Ascending aorta (tissue), 2 donors: Measurements from ENCODE around the gene MEGF11. TPM values are rescaled to one million over a fixed set of nuclear protein-coding genes. Genes with fewer than 3 reads are reported as not detected.

Experiments used
- DNase-seq, 2 donors: peaks; one replicate each; pipeline ENCODE4 v3.0.0-alpha.2; 2019; ENCODE audit warnings: low spot score in 2 of 2
- H3K27ac ChIP-seq, 2 donors: fragments of 200-600 bp; sonication (generic); one replicate each; pipeline ENCODE4 v1.5.1; 2016 to 2017; ENCODE audit warnings: mild to moderate bottlenecking in 1 of 2
- H3K27me3 ChIP-seq: fragments of 200-600 bp; sonication (generic); one replicate; pipeline ENCODE4 v1.5.1; 2017
- H3K36me3 ChIP-seq, 2 donors: fragments of 200-600 bp; sonication (generic); one replicate each; pipeline ENCODE4 v1.5.1; 2016
- H3K4me1 ChIP-seq, 2 donors: fragments of 200-600 bp; sonication (generic); one replicate each; pipeline ENCODE4 v1.5.1; 2016 to 2017; ENCODE audit warnings: mild to moderate bottlenecking in 1 of 2
- H3K4me3 ChIP-seq, 2 donors: fragments of 200-600 bp; sonication (generic); one replicate each; pipeline ENCODE4 v1.5.1; 2016 to 2017; ENCODE audit warnings: mild to moderate bottlenecking in 1 of 2
- H3K9me3 ChIP-seq, 2 donors: fragments of 200-600 bp; sonication (generic); one replicate each; pipeline ENCODE4 v1.5.1; 2016
- CTCF ChIP-seq, 3 experiments: fragments of 200-600 bp in 2 of 3; fragments of 450-650 bp in 1 of 3; sonication (generic) in 2 of 3; IDR thresholded peaks; one replicate each; pipeline ENCODE4 v1.5.1; 2016 to 2019; ENCODE audit warnings: antibody characterized with exemption in 3 of 3, mild to moderate bottlenecking in 1 of 3, moderate library complexity in 1 of 3
- intact Hi-C: fragments of 100-400 bp; cut with DNase I; formaldehyde crosslinking; loops from one replicate; pipeline ENCODE4 v1.15.1; 2023
- total RNA-seq: library from RNA; depleted of rRNA; stranded (reverse); fragments of >200 nt; gene quantifications from one replicate; pipeline ENCODE4 v1.1.0, GENCODE V29; 2016

MEGF11 gene
- total RNA-seq, 1 donor from 2014 or later: not detected

DNA sequence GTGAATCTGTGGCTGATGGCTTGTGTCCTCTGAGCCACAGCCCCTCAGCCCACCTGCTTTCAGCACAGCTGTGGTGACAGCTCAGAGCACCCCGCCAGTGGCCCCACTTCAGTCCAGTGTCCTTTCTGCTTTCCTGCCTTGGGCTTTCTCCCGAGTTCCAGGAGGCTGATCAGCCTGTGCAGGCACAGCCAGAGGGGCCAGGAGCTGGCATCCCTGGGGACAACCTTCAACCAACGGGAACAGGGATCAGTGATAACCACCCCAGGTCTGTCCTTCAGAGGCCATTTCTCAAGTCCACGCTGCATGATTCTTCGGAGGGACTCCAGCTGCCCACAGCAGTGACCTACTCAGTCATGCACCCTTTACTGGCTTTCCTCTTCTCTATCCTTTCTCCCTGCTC lies 217.6 kb downstream of the MEGF11 start:
- Histone ChIP-seq H3K27ac (no peak overlapping the region), H3K4me3 (no peak overlapping the region), H3K27me3 (no peaks in the 10 kb centered on the region), H3K4me1 (no peaks in the 10 kb centered on the region), H3K36me3 (no peaks in the 10 kb centered on the region), H3K9me3 (peaks cover 0 to 6% of the 10 kb centered on the region in 2 donors)
- no peak for DNase-seq
- intact Hi-C loops: no loop called here
- TF ChIP-seq CTCF (IDR thresholded peaks at IDR 0.05): no peak

DNA sequence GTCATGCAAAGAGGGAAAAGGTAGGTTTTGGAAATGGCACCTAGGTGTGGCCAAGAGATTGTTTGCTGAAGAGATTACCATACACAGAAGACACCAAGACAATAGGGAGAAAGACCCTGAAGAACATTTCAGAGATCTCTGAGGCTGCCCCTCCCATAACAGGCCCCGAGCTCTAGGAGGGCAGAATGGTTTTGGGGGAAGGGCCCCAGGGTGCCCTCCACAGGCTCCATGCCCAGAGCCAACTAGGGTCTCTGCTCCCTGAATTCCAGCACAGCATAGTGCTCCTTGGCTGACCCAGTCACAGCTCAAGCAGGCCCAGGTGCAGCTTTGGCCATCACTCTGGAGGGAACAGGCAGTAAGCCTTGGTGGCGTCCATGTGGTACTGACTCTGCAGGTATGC lies 220.4 kb downstream of the MEGF11 start:
- intact Hi-C loops: no loop called here
- Histone ChIP-seq H3K27me3 (no peaks in the 10 kb centered on the region), H3K36me3 (no peaks in the 10 kb centered on the region), H3K4me3 (no peak overlapping the region), H3K27ac (no peak overlapping the region), H3K9me3 (peaks cover 0 to 6% of the 10 kb centered on the region in 2 donors), H3K4me1 (no peaks in the 10 kb centered on the region)
- DNase-seq: no peak
- no peak for TF ChIP-seq CTCF (IDR thresholded peaks at IDR 0.05)

GRCh38 chr15:66032006-66032405 lies 221.5 kb downstream of the MEGF11 start:
- DNase-seq: no peak
- Histone ChIP-seq H3K27ac (no peak overlapping the region), H3K4me3 (no peak overlapping the region), H3K36me3 (no peaks in the 10 kb centered on the region), H3K4me1 (no peaks in the 10 kb centered on the region), H3K9me3 (peaks cover 0 to 6% of the 10 kb centered on the region in 2 donors), H3K27me3 (no peaks in the 10 kb centered on the region)
- intact Hi-C loops: no loop called here
- no peak for TF ChIP-seq CTCF (IDR thresholded peaks at IDR 0.05)

GRCh38 chr15:66030650-66031049 lies 222.9 kb downstream of the MEGF11 start:
- intact Hi-C loops: no loop called here
- Histone ChIP-seq H3K9me3 (peaks cover 0 to 6% of the 10 kb centered on the region in 2 donors), H3K4me1 (no peaks in the 10 kb centered on the region)

DNA sequence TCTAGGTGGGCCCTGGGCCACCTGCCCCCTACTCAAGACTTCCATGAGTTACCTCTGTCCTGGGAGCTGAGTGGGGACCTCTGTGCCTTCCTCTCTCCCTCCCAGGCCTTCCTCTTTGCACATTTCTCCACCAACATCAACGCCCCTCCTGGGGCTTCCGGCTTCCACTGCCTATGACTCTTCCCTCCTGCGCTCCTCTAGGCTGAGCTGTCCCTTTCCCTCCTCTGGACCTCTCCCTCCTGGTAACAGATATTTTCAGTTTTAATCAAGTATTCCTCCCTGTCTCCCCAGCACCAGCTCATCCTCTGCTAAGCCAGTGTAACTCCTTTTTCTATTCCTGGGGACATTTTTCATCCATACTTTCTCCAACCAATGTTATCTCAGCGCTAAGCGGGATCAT lies 223.9 kb downstream of the MEGF11 start:
- H3K27ac ChIP-seq: no peak overlapping the region
- no peak for TF ChIP-seq CTCF (IDR thresholded peaks at IDR 0.05)
- H3K4me1 ChIP-seq: no peaks in the 10 kb centered on the region
- no peak for DNase-seq
- H3K4me3 ChIP-seq: no peak overlapping the region
- H3K36me3 ChIP-seq: no peaks in the 10 kb centered on the region
- peaks cover 0 to 6% of the 10 kb centered on the region in 2 donors for H3K9me3 ChIP-seq
- no peaks in the 10 kb centered on the region for H3K27me3 ChIP-seq
- intact Hi-C loops: no loop called here

More at GRCh38 chr15:66030650-66031049, 222.9 kb downstream of the MEGF11 start:
- TF ChIP-seq CTCF (IDR thresholded peaks at IDR 0.05): no peak
- Histone ChIP-seq H3K36me3 (no peaks in the 10 kb centered on the region), H3K4me3 (no peak overlapping the region), H3K27me3 (no peaks in the 10 kb centered on the region), H3K27ac (no peak overlapping the region)
- no peak for DNase-seq

- H3K27ac ChIP-seq: no peak overlapping the region
- no peak for DNase-seq
- H3K9me3 ChIP-seq: peaks cover 0 to 6% of the 10 kb centered on the region in 2 donors
- H3K27me3 ChIP-seq: no peaks in the 10 kb centered on the region
- TF ChIP-seq CTCF (IDR thresholded peaks at IDR 0.05): no peak
- no peak overlapping the region for H3K4me3 ChIP-seq
- no peaks in the 10 kb centered on the region for H3K4me1 ChIP-seq
- intact Hi-C loops: no loop called here
- H3K36me3 ChIP-seq: no peaks in the 10 kb centered on the region
Measured at GRCh38 chr15:66027268-66027805, 226.2 kb downstream of the MEGF11 start.
